NK-92 (cell line): ENCODE results near the gene TRMT61A.

Experiments
- DNase-seq: peaks from one replicate; lab custom pipeline; 2025; ENCODE audit not compliant: unreplicated experiment; lab: John Stamatoyannopoulos, UW

The TRMT61A gene

DNA sequence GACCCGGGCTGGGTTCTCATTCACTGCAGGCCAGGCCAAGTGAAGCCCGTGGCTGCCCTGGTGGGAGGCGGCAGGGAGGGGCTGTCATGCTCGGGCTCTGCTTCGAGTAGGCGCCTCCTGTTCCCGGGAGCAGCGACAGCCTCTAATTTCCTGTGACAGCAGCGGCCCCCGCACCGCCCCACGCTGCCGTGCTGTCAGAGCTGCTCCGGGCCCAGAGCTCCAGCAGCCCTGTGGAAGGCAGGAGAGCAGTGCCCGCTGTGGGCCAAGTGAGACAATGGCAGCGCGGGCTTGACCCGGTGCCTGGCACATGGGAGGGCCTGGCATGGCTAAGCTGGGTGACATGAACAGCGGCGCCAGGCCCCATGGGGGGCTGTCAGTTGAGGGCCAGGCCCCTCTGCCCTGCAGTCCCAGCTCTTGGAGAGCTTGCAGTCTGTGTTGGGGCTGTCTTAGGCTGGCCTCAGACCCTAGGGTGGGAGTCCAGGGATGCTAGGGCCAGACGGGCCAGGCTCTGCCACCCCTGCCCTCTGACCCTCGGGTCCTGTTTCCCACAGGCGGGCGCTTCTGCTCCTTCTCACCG lies 5.1 kb downstream of the TRMT61A start:
- no peak for DNase-seq

GRCh38 chr14:103534576-103535061 lies 5.6 kb downstream of the TRMT61A start:
- no peak for DNase-seq

DNA sequence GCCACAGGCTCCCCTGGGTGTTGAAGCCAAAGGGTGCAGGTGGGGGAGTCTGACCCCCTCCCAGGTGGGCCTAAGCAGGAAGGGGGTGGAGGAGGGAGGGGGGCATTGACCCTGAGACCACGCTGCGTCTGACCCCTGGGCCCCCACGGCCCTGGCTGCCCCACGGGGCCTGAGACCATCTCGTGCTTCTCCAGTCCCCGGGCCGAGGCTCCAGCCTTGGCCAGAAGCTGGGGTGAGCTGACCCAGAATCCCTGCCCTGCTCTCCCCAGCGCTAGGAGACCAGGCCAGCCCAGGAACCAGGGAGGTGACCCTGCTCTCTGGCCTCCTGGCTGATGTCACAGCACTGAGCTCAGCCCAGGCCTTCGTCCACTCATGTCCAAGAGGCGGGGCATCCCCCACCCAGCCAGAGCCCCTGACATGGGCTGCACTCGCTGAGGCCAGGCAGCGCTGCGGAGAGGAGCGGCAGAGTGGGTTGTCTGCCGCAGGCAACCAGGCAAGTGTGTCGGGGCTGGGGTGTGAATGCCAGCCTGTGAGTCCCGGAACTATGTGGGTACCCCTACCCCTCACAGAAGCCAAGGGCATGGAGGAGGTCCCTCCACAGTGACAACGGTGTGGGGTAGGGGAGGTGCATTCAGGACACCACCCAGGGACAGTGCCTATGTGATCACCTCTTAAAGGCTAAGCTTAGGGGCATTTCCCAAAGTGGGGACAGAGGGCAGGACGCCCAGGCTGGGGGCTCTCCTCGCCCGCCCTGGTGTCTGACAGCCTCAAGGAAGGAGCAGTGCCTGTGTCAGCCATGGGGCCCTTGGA lies 6.3 kb downstream of the TRMT61A start:
- DNase-seq: no peak

- DNase-seq: no peak
These were observed 7.0 kb downstream of the TRMT61A start for GRCh38 chr14:103535891-103536565.

DNA sequence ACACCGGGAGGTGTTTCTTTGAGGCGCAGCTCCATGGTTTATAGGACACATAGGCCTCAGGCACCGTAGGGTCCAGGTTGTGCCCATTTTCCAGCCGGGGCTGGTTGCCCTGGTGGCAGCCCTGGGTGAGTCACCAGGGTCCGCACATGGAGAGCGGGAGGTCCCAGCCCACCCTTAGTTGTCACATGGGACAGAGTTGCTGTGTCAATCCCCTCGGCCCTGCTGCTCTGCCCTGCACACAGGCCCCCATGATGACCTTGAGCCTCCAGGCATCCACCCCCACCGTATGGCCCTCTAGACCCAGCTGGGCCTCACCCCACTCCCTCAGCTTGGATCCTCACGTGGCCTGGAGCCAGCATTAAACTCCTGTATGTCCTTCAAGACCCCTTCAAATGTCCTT lies 7.7 kb downstream of the TRMT61A start:
- no peak for DNase-seq

DNA sequence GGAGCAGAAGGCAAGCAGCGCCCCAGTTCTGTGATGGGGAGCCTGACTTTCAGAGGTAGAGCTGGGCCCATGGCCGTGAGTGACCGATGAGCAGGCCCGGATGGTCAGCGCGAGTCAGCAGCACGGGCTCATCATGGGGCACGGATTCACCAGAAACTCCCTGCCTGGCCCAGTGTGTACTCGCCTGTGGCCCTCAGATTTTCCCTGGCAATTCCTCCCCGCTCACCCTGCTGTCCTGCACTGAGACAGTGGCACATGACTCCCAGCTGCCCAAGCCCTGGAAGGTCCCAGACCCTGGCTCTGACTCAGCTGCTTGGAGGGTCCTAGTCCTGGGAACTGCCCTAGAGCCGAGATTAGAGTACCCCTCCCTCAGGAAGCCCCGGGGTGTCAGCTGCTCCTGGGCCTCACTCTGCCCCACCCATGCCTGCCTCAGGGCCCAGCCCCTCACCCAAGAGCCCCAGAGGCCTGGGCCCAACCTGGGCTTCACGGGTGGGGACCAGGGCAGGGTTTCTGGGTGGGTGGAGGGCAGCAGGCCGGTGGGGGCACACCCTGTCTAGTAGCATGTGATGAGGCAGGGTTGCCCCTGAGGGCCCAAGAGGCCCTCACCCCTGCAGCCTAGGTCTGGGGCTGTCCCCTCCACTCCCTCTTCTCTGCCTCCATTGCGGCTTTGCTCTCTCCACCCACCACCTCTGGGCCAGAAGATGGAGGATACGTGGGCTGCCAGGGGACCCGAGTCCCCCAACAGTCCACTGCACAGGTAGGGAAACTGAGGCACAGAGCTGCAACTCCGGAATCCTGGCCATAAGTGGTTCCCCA lies 8.4 kb downstream of the TRMT61A start:
- no peak for DNase-seq

DNA sequence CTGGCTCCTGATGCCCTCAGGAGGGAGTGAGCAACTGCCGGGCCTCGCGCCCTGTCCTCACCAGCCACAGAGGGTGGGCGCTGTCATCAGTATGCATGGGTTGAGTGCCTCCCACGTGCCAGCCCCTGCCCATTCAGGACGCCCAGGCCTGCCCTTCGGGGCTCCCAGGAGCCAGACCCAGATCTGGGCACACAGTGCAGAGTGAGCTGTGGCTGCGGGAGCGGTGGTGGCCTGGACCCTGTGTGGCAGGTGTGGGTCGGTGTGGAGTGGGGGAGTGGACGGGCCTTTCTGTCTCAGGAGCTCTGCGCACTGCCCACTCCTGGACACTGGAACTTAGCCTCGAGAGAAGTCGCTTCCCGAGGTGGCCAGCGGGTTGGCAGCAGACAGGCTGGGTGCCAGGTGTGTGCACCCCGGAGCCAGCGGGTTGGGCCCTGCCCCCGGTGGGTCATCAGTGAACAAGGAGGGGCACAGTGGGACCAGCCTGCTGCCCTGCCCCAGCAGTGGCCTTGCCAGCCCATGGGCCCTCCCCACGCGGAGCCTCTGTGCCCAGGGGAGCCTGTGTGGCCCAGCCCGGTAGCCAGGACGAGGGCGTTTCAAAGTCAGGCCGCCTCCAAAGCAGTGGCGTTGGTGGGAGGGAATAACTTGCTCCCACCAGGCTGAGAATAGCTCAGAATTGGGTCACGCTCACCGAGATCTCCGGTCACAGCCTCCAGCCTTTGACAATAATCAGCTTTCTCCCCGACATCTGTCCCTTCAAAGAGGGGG lies 9.5 kb downstream of the TRMT61A start:
- DNase-seq: no peak

- no peak for DNase-seq
These were observed 10.2 kb downstream of the TRMT61A start for GRCh38 chr14:103539056-103539825.

DNA sequence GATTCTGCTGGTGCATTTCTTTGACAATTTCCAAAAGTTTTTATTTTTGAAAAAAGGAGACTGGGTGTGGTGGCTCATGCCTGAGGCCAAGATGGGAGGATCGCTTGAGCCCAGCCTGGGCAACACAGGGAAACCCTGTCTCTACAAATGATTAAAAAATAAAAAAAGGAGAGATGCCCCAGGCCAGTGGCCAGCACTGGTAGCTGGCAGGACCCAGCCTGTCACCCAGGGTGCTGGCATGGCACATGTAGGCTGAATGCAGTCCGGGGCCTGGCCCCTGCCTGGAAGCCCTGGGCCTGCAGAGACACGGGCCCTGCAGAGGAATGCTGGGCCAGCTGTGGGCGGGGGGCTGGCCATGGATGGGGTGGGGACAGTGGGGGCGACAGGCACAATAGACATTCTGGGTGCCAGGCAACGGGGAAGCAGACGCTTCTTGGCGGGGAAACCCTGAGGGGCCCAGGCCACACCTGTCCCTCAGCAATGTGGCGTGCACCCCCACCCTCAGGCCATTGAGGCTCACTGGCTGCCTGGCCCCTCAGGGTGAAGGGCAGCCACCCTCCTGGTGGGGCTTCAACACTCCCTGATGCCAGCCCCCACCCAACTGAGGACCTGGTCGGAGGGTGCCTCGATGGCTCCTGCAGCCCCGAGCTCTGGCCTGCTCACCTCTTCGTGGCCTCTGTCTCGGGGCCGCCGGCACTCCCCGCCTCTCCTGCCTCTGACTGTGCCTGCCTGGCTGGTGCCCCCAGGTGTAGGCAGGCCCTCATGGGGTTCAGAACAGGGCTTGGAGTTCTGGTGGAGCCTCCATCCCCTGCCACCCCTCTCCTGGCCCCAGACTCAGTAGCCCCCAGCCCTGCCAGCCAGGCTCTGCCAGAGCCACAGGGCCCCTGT lies 12.1 kb downstream of the TRMT61A start:
- DNase-seq: no peak

DNA sequence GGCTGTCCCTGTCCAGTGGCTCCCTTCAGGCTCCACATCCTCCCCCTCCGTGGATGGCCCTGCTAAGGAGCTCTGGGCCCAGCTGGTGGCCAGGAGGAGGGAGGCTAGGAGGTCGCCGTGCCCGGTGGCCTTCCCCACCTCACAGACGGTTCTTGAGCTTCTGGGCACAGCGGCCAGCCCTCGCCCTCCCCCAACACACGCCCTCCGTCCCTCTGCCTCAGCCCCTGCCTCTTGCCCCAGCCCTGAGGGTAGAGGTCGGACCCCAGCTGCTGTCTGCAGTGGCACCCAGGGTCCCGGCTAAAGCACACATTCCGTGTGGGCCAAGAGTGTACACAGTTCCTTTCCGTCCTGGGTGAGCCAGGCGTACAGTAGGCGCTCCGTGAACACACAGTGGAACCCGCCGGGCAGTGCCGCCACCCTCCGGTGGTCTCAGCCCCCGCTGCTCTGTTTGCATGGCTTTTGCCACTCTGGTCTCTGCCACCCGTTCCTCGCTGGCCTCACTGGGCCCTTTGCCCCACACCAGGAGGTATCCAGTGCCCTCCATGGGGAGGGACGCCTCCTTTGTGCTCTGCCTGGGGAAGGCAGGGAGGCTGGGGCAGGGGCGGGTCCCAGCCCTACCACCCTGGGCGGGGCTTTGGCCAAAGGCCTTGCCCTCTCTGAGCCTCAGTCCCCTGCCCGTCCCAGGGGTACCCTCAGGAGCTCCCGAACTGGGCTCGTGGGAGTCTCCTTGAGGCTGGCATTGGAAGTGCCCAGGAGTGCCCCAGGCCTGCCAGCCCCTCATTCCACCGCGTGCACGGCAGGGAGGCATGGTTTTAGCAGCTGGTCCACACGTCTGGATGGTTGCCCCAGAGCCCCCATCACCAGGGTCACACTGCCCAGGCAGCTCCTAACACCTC lies 13.0 kb downstream of the TRMT61A start:
- no peak for DNase-seq

GRCh38 chr14:103542605-103543088 lies 13.7 kb downstream of the TRMT61A start:
- DNase-seq: no peak

DNA sequence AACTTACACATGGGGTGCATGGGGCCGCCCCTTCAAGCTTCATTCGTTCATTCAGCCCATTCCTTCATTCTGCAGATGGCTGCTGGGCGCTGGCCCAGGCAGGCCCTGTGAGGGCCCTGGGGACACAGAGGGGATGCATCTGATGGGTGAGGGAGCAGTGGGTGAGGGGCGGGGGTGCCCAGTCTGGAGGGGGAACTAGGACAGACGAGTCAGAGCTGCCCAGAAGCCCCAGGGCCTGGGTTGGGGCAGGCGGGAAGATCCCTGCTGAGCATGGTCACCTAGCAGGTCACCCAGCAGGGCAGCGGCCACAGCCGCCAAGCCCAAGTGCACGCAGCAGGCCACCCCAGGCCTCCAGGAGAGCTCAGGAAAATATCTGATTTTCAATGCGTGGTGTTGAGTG lies 14.1 kb downstream of the TRMT61A start:
- DNase-seq: no peak

DNA sequence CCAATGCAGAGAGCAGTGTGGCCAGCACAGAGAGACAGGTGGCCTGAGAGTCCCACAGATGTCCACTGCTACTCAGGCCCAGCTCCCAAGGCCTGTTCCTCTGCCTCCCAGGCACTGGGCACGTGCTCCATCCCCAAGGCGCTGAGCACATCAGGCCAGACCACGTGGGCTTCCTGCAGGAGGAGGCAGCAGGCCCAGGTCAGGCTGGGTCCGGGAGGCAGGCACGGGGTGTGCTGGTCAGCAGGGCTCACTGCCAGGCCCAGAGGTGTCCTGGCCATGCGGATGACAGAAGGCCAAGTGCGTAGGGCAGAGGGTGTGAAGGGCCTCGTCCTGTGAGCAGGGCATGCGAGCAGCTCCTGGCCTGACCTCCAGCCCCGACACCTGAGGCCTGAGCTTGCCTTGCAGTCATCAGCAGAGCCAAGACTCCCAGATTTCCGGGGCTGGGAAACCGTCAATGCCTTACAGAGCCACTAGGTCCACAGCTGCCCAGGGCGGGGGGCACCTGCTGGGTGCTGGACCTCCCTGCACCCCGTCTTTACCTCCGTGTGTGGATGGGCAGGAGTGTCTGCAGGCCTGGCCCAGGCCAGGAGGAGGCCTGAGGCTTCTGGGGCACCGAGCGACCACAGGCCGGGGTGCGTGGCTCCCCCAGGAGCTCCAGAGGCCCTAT lies 14.9 kb downstream of the TRMT61A start:
- DNase-seq: no peak

DNA sequence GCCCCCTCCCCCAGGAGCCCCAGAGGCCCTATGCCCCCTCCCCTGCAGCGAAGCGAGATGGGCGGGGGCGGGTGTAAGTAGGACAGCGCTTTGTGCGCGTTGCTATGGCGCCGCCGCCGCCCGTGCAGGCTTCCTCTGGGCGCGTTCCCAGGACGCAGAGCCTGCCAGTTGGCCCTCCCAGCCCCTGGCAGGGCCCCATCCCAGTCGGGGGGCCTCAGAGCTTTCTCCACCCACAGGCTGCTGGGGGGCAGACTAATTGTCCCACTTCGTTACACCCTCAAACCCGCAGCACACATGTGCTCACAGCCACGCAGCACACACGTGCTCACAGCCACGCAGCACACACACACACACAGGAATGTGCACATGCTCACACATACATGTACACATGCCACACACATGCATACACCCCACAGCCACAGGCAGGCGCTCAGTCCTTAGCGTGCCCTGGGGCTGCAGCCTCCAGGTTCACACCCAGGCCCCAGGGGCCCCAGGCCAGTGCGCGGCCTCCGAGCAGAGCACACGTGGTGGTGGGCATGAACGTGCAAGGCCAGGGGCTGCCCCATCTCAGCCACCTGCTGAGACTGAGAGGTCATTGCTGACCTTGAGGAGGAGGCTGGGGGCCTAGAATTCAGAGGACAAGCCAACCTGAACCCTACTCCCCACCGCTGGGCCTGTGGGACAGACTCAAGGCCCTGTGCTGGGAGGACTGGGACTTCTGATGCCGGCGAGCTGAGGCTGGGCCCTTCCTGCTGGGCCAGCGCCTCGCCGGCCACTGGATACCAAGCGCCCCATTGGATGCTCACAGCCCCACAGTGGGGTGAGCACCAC lies 15.6 kb downstream of the TRMT61A start:
- no peak for DNase-seq

DNA sequence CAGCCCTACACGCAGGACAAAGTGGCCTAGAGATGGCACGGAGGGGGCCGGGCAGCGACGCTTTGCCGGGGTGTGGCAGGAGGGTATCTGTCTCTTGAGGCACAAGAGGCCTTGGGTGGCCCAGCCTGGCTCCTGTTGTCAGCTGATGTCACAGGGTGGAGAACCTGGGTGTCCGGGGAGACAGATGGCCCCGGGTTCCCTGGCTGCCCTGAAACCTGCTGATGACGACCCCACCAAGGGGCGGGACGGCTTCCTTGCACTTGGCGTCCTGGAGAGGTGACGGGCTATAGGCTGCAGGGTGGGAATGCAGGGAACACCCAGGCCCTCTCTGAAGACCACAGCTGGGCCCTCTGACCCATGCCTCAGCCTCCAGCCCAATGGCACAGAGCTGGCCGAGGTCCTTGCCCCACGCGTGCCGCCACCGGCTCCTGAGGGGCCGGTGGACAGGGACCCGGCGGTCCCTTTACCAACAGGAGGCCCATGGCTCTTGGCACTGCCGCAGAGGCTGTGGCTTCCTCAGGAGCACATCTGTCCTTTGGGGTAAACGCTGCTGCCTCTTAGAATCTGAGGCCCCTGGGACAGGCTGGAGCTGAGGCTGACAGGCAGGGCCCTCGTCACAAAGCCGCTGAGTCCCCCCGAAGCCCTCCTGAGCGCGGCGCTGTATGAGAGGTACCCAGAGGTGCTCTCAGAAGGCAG lies 16.4 kb downstream of the TRMT61A start:
- no peak for DNase-seq
